Activated CD4-positive, alpha-beta T cell treated with anti-CD3 and anti-CD28 coated beads, Interleukin-2, amount 10 ng/mL, durations not matched to agents 24 days and 14 days (primary cell): ENCODE data around the gene NEFH. TPM values are rescaled to one million over a fixed set of nuclear protein-coding genes. Genes with fewer than 3 reads are reported as not detected.

Experiments
- DNase-seq: peaks from one replicate; pipeline ENCODE4 v3.0.0; 2022
- H3K27ac Mint-ChIP-seq: one replicate; pipeline ENCODE4 v1.8.0; 2022; ENCODE audit warnings: mild to moderate bottlenecking, mixed read lengths
- H3K27me3 Mint-ChIP-seq: one replicate; pipeline ENCODE4 v1.8.0; 2022; ENCODE audit warnings: mixed read lengths
- H3K36me3 Mint-ChIP-seq: one replicate; pipeline ENCODE4 v1.8.0; 2022; ENCODE audit warnings: low read depth, mild to moderate bottlenecking, mixed read lengths
- H3K4me1 Mint-ChIP-seq: one replicate; pipeline ENCODE4 v1.8.0; 2021; ENCODE audit warnings: mixed read lengths
- H3K4me3 Mint-ChIP-seq: one replicate; pipeline ENCODE4 v1.8.0; 2022; ENCODE audit warnings: mild to moderate bottlenecking, moderate library complexity, mixed read lengths
- H3K9me3 Mint-ChIP-seq: one replicate; pipeline ENCODE4 v1.8.0; 2021; ENCODE audit warnings: mixed read lengths
- intact Hi-C: fragments of 100-400 bp; cut with micrococcal nuclease; formaldehyde crosslinking; loops from one replicate; pipeline ENCODE4 v1.15.1; 2023
- total RNA-seq: library from RNA; stranded (reverse); gene quantifications from 2 replicates; pipeline ENCODE4 v1.2.3, GENCODE V29; 2022

The NEFH gene
- total RNA-seq, 1 donor from 2014 or later: 7.9 TPM

DNA sequence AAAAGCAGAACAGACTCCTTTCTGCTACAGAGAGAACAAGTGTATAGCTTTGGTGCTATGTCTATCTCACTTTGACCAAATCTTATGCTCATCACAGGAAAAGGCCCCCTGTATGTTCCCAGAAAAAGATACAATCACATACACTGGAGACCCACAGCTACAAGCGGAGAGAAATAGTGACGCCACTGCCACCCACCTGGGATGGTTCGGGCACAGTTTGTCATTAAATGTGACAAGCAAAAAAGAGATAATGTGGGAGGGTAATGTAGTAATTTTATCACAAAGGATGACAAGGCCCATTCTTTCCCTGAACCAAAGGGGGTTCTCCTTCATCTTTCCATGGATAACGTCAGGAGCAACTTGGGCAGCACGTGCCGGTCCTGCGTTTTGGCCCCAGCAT, 41.5 kb downstream of the NEFH start:
- H3K27ac Mint-ChIP-seq: no peak overlapping the region
- DNase-seq: no peak
- no peak overlapping the region for H3K4me3 Mint-ChIP-seq
- intact Hi-C loops: no loop called here
- no peaks in the 10 kb centered on the region for H3K4me1 Mint-ChIP-seq
- peaks cover 57% of the 10 kb centered on the region for H3K36me3 Mint-ChIP-seq
- H3K9me3 Mint-ChIP-seq: no peaks in the 10 kb centered on the region
- H3K27me3 Mint-ChIP-seq: no peaks in the 10 kb centered on the region

DNA sequence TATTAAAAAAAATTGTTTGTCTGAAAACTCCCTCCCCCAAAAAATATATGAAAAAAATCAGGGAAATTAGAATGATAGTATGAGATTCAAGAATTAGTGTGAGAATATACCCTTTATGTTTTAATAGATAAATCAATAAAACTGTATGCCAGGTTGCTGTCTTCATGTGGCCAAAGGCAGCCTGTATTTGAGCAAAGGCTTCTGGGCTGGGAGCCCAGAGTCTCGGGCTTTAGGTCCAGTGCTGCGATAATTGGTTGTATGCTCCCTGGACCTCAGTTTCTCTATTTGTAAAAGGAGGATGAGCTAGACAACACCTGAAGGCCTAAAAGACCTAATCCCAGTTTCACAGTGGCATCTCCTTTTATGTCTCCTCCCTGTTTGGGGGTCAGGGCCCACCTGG, 43.7 kb downstream of the NEFH start:
- no peaks in the 10 kb centered on the region for H3K4me1 Mint-ChIP-seq
- intact Hi-C loops: no loop called here
- no peak for DNase-seq
- no peak overlapping the region for H3K27ac Mint-ChIP-seq
- no peaks in the 10 kb centered on the region for H3K27me3 Mint-ChIP-seq
- H3K36me3 Mint-ChIP-seq: peaks cover 63% of the 10 kb centered on the region
- no peaks in the 10 kb centered on the region for H3K9me3 Mint-ChIP-seq
- H3K4me3 Mint-ChIP-seq: no peak overlapping the region

DNA sequence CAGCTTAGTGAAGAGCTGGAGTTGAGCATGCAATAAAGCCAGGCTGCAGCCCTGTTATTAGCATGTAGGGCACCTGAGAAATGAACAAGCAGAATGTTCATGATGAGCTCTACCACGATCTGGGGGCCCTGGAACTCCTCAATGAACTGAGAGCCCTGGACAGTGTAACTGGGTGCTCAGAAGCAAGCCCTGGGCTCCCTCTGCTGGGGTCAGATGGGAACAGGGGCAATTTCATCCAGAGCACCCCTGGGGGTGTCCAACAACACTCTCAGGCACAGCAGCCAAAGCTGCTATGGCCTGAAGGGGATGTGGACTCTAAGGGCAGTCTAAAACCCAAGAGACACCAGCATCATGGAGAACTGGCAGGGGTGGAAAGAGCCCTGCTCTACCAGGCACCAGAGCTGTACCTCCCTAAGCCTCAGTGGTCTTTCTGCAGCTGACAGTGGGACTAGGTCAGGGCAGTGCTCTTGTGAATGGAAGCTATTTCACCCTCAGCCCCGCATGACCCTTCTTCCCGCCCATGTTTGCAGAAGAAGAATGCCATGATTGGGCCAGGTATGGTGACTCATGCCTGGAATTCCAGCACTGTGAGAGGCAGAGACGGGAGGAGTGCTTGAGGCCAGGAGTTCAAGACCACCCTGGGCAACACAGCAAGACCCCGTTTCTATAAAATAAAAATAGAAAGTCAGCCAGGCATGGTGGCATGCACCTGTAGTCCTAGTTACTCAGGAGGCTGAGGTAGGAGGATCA, 44.6 kb downstream of the NEFH start:
- peak; percentile 73 for DNase-seq
- Mint-ChIP-seq H3K36me3 (peaks cover 61% of the 10 kb centered on the region), H3K27me3 (no peaks in the 10 kb centered on the region), H3K4me3 (no peak overlapping the region), H3K9me3 (no peaks in the 10 kb centered on the region), H3K27ac (no peak overlapping the region), H3K4me1 (no peaks in the 10 kb centered on the region)
- intact Hi-C loops: no loop called here

DNA sequence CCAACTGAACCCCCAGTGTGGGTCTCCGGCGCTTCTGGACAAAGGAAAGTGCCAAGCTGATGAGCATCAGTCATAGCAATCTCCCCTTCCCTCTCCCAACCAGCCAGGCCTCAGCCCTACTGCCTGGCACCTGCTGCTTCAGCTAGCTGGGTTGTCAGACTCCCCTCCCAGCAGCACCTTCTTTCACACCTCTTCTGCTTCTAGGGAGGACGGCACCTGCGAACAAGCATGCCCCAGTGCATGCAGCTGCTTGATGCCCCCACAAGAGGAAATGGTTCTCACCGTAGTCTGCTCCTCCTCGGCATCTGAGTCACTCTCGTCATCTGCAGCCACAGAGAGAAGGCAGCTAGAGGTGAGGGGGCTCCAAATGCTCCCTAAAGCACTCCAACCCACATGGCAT, 48.1 kb downstream of the NEFH start:
- Mint-ChIP-seq H3K9me3 (no peaks in the 10 kb centered on the region), H3K36me3 (peaks cover 58% of the 10 kb centered on the region), H3K27ac (no peak overlapping the region), H3K4me3 (no peak overlapping the region), H3K4me1 (no peaks in the 10 kb centered on the region), H3K27me3 (no peaks in the 10 kb centered on the region)
- no peak for DNase-seq
- intact Hi-C loops: no loop called here

DNA sequence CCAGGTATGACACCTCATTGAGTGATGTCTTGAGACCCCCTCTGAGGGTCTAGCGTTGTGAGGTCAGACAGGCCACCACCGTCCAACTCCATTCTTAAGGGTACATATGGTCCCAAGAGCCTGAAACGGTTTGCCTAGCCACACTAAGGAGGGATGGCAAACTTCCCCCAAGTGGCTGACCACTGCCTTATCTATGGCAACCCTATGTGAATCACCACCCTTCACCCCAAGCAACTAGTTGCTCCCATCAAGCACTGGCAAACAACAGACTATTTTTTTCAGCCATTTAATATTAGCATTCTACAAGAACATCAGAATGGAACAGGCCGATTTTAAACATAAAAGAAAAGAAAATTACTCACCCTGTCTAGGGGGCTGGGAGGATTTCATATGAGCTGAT, 50.7 kb downstream of the NEFH start:
- DNase-seq: no peak
- Mint-ChIP-seq H3K36me3 (peaks cover 63% of the 10 kb centered on the region), H3K4me3 (no peak overlapping the region), H3K27ac (no peak overlapping the region), H3K27me3 (no peaks in the 10 kb centered on the region), H3K4me1 (no peaks in the 10 kb centered on the region), H3K9me3 (no peaks in the 10 kb centered on the region)
- intact Hi-C loops: no loop called here

- no peak overlapping the region for H3K27ac Mint-ChIP-seq
- intact Hi-C loops: no loop called here
- no peaks in the 10 kb centered on the region for H3K9me3 Mint-ChIP-seq
- peaks cover 65% of the 10 kb centered on the region for H3K36me3 Mint-ChIP-seq
- H3K27me3 Mint-ChIP-seq: no peaks in the 10 kb centered on the region
- H3K4me1 Mint-ChIP-seq: no peaks in the 10 kb centered on the region
- no peak for DNase-seq
- no peak overlapping the region for H3K4me3 Mint-ChIP-seq
Measured at GRCh38 chr22:29531419-29531818, 51.4 kb downstream of the NEFH start.

- intact Hi-C loops: no loop called here
- H3K4me3 Mint-ChIP-seq: no peak overlapping the region
- DNase-seq: no peak
- H3K9me3 Mint-ChIP-seq: no peaks in the 10 kb centered on the region
- H3K36me3 Mint-ChIP-seq: peaks cover 66% of the 10 kb centered on the region
- H3K27ac Mint-ChIP-seq: no peak overlapping the region
- H3K27me3 Mint-ChIP-seq: no peaks in the 10 kb centered on the region
- no peaks in the 10 kb centered on the region for H3K4me1 Mint-ChIP-seq
Measured at GRCh38 chr22:29536411-29536810, 56.4 kb downstream of the NEFH start.

GRCh38 chr22:29539105-29539504, 59.1 kb downstream of the NEFH start:
- no peaks in the 10 kb centered on the region for H3K4me1 Mint-ChIP-seq
- peaks cover 64% of the 10 kb centered on the region for H3K36me3 Mint-ChIP-seq
- intact Hi-C loops: no loop called here
- H3K9me3 Mint-ChIP-seq: no peaks in the 10 kb centered on the region
- H3K27me3 Mint-ChIP-seq: no peaks in the 10 kb centered on the region
- H3K27ac Mint-ChIP-seq: peak overlapping the region; percentile 25
- no peak for DNase-seq
- H3K4me3 Mint-ChIP-seq: no peak overlapping the region

Other genes with a start within 250 kb of the NEFH start
- 49.5 and 51.9 TPM in 2 replicates for gene RHBDD3, start 212.2 kb upstream of the NEFH start, total RNA-seq
- gene EWSR1, start 211.9 kb upstream of the NEFH start, total RNA-seq: 445 and 446 TPM in 2 replicates
- 1.5 and 2.6 TPM in 2 replicates for gene GAS2L1, start 173.6 kb upstream of the NEFH start, total RNA-seq
- gene RASL10A, start 164.5 kb upstream of the NEFH start, total RNA-seq: 0.30 and 0.64 TPM in 2 replicates
- 79.1 and 83.7 TPM in 2 replicates for gene AP1B1, start 91.6 kb upstream of the NEFH start, total RNA-seq
- gene RFPL1, start 41.6 kb upstream of the NEFH start, total RNA-seq: not detected in 2 replicates
- 66.6 and 68.1 TPM in 2 replicates for gene THOC5, start 73.5 kb downstream of the NEFH start, total RNA-seq
- gene NIPSNAP1, start 100.9 kb downstream of the NEFH start, total RNA-seq: 45.9 and 46.5 TPM in 2 replicates
- gene NF2, start 123.4 kb downstream of the NEFH start, total RNA-seq: 59.1 and 61.9 TPM in 2 replicates
- gene CABP7, start 239.8 kb downstream of the NEFH start, total RNA-seq: not detected in 2 replicates